ENCODE results near the gene ELFN1.

The ELFN1 gene

GRCh38 chr7:1632916-1633785 lies 36.9 kb upstream of the ELFN1 start:
- POLR2A ChIA-PET, result no interaction called here

DNA sequence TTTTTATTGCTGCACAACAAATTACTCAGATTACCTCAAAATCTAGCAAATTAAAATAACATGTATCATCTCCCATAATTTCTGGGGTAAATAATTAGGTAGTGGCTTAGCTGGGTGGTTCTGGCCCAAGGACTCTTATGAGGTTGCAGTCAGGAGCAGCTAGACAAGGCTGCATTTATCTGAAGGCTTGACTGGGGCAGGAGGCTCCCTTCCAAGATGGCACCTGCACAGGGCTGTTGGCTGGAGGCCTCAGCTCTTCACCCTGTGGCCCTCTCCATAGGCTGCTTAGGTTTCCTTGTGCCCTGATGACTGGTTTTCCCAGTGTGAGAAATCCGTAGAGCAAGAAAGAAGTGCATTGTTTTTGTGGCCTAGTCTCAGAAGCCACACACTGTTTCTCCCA lies 34.7 kb upstream of the ELFN1 start:
- no peak for DNase-seq (ENCODE audit: extremely low spot score)
- POLR2A ChIA-PET, result no interaction called here
- no peak for TF ChIP-seq ELF4 (IDR thresholded peaks at IDR 0.05)
- TF ChIP-seq BHLHE40 (IDR thresholded peaks at IDR 0.05; ENCODE audit: borderline replicate concordance), result no peak
- no peak for TF ChIP-seq TARDBP (IDR thresholded peaks at IDR 0.05)
- no peak for TF ChIP-seq LEF1 (IDR thresholded peaks at IDR 0.05; ENCODE audit: borderline replicate concordance)
- TF ChIP-seq FOXM1 (IDR thresholded peaks at IDR 0.05; ENCODE audit: borderline replicate concordance), result no peak
- CTCF ChIA-PET, result no interaction called here

More at GRCh38 chr7:1632916-1633785, 36.9 kb upstream of the ELFN1 start:
- TF ChIP-seq TARDBP (IDR thresholded peaks at IDR 0.05) (no peak), CTBP1 (IDR thresholded peaks at IDR 0.05; ENCODE audit: borderline replicate concordance) (no peak), PKNOX1 (IDR thresholded peaks at IDR 0.05) (no peak), SUZ12 (IDR thresholded peaks at IDR 0.05) (no peak), FOXA1 (IDR thresholded peaks at IDR 0.05) (no peak), ARNT (IDR thresholded peaks at IDR 0.05) (no peak), LEF1 (IDR thresholded peaks at IDR 0.05; ENCODE audit: borderline replicate concordance) (no peak), BHLHE40 (IDR thresholded peaks at IDR 0.05; ENCODE audit: borderline replicate concordance) (no peak), HDGF (IDR thresholded peaks at IDR 0.05; ENCODE audit: borderline replicate concordance) (no peak), FOXM1 (IDR thresholded peaks at IDR 0.05; ENCODE audit: borderline replicate concordance) (no peak), ELF4 (IDR thresholded peaks at IDR 0.05) (no peak), NFRKB (IDR thresholded peaks at IDR 0.05) (no peak), FOXK2 (IDR thresholded peaks at IDR 0.05) (no peak)
- CTCF ChIA-PET, result no interaction called here
- DNase-seq (ENCODE audit: extremely low spot score), result no peak

DNA sequence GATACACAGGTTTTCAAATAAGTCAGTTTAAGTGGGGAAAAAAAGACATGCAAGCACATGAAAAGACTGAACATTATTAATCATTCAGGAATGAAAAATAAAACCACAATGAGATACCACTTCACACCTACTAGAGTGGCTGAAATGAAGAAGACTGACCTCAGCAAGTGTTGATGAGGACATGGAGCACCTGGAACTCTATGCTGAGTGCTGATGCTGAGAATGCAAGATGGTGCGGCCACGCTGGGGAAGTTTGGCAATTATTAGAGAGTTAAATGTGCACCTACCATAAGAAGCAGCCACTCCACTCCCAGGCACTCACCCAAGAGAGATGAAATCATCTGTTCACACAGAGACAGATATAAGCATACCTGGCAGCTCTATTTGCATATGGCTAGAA lies 32.9 kb upstream of the ELFN1 start:
- DNase-seq (ENCODE audit: extremely low spot score), result no peak
- POLR2A ChIA-PET, result no interaction called here
- CTCF ChIA-PET, result interaction anchor here (0.7 kb wide), 1 partner anchor 27 kb away, joined by 3 read pairs; no protein-coding TSS in a partner anchor
- TF ChIP-seq BHLHE40 (IDR thresholded peaks at IDR 0.05; ENCODE audit: borderline replicate concordance), result no peak
- TF ChIP-seq SP1 (IDR thresholded peaks at IDR 0.05), result no peak
- TF ChIP-seq FOXM1 (IDR thresholded peaks at IDR 0.05; ENCODE audit: borderline replicate concordance), result no peak
- TF ChIP-seq HDGF (IDR thresholded peaks at IDR 0.05; ENCODE audit: borderline replicate concordance), result no peak

DNA sequence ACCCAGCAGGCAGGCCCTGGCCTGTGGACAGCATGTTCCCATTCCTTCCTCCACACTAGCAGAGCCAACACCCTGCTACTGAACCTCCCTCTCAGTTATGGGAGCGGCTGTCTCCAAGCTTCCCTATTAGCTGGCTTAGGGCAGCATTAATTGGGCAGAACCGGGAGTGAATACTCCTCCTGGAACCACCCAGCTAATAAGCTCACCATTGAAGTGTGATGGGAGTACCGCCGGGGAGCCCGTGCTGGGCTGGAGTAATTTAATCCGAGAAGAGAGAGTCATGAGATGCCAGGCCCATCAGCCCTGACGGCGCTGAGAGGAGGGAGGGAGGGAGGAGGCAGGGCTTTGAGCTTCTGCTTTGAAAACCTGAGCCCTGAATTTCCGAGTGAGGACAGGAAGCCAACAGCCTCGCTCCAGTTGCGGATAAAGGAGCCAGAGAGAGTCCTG lies 31.8 kb upstream of the ELFN1 start:
- DNase-seq (ENCODE audit: extremely low spot score), result no peak
- ChIA-PET CTCF (no interaction called here), POLR2A (no interaction called here)
- TF ChIP-seq SUZ12 (IDR thresholded peaks at IDR 0.05) (no peak), L3MBTL2 (conservative IDR thresholded peaks at IDR 0.05) (no peak), ELF4 (IDR thresholded peaks at IDR 0.05) (no peak), HDGF (IDR thresholded peaks at IDR 0.05; ENCODE audit: borderline replicate concordance) (no peak), FOXK2 (IDR thresholded peaks at IDR 0.05) (no peak), LEF1 (IDR thresholded peaks at IDR 0.05; ENCODE audit: borderline replicate concordance) (no peak), PKNOX1 (IDR thresholded peaks at IDR 0.05) (no peak), TARDBP (IDR thresholded peaks at IDR 0.05) (no peak), BHLHE40 (IDR thresholded peaks at IDR 0.05; ENCODE audit: borderline replicate concordance) (no peak), FOXA1 (IDR thresholded peaks at IDR 0.05) (no peak), NFRKB (IDR thresholded peaks at IDR 0.05) (no peak), SP1 (IDR thresholded peaks at IDR 0.05) (no peak), ARNT (IDR thresholded peaks at IDR 0.05) (no peak), FOXM1 (IDR thresholded peaks at IDR 0.05; ENCODE audit: borderline replicate concordance) (no peak), CTBP1 (IDR thresholded peaks at IDR 0.05; ENCODE audit: borderline replicate concordance) (no peak), ZNF384 (IDR thresholded peaks at IDR 0.05) (no peak)

- POLR2A ChIA-PET, result no interaction called here
- TF ChIP-seq PKNOX1 (IDR thresholded peaks at IDR 0.05) (no peak), ARNT (IDR thresholded peaks at IDR 0.05) (no peak), CTBP1 (IDR thresholded peaks at IDR 0.05; ENCODE audit: borderline replicate concordance) (no peak), NFRKB (IDR thresholded peaks at IDR 0.05) (no peak), TARDBP (IDR thresholded peaks at IDR 0.05) (no peak), FOXM1 (IDR thresholded peaks at IDR 0.05; ENCODE audit: borderline replicate concordance) (no peak), HDGF (IDR thresholded peaks at IDR 0.05; ENCODE audit: borderline replicate concordance) (no peak), SUZ12 (IDR thresholded peaks at IDR 0.05) (no peak), BHLHE40 (IDR thresholded peaks at IDR 0.05; ENCODE audit: borderline replicate concordance) (no peak), LEF1 (IDR thresholded peaks at IDR 0.05; ENCODE audit: borderline replicate concordance) (no peak), ELF4 (IDR thresholded peaks at IDR 0.05) (no peak)
- CTCF ChIA-PET, result no interaction called here
- DNase-seq (ENCODE audit: extremely low spot score), result no peak
These were observed 31.0 kb upstream of the ELFN1 start for GRCh38 chr7:1639071-1639470.

DNA sequence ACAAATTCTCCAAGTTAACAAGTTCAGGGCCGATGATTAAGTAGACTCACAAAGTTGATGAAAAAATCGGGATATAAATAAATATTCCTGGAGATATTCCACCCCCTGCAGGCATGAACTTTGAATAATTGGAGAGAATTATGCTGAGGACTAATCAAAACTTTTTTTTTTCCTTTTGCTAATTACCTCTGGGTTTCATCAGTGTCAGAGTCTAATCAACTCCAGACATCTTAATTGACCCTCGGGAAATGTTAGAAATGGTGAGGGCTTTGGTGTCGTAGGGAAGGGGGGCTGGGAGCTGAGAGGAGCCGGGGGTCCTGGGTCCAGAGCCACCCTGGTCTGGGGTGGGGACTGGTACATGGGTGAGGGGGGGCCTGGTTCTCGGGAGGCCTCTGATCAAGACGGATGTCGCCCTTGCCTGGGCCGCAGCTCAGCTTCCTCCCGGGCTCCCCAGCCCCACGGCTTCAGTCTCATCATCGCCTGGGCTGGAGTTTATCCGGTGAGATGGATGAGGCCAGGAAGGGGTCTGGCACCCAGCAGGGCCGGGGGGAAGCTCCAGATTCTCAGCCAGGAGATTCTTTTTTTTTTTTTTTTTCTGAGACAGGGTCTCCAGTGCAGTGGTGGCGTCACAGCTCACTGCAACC lies 30.4 kb upstream of the ELFN1 start:
- ChIA-PET POLR2A (no interaction called here), CTCF (no interaction called here)
- TF ChIP-seq PKNOX1 (IDR thresholded peaks at IDR 0.05) (no peak), FOXK2 (IDR thresholded peaks at IDR 0.05) (no peak), FOXA1 (IDR thresholded peaks at IDR 0.05) (no peak), FOXM1 (IDR thresholded peaks at IDR 0.05; ENCODE audit: borderline replicate concordance) (no peak), ELF4 (IDR thresholded peaks at IDR 0.05) (no peak), SUZ12 (IDR thresholded peaks at IDR 0.05) (no peak), ZNF384 (IDR thresholded peaks at IDR 0.05) (no peak), NFRKB (IDR thresholded peaks at IDR 0.05) (no peak), LEF1 (IDR thresholded peaks at IDR 0.05; ENCODE audit: borderline replicate concordance) (no peak), CTBP1 (IDR thresholded peaks at IDR 0.05; ENCODE audit: borderline replicate concordance) (no peak), BHLHE40 (IDR thresholded peaks at IDR 0.05; ENCODE audit: borderline replicate concordance) (no peak), ARNT (IDR thresholded peaks at IDR 0.05) (no peak), TARDBP (IDR thresholded peaks at IDR 0.05) (no peak), L3MBTL2 (conservative IDR thresholded peaks at IDR 0.05) (no peak), HDGF (IDR thresholded peaks at IDR 0.05; ENCODE audit: borderline replicate concordance) (no peak)
- DNase-seq (ENCODE audit: extremely low spot score), result no peak
